Thyroid gland (tissue), 4 donors: ENCODE data around the gene PLCB4. TPM values are rescaled to one million over a fixed set of nuclear protein-coding genes. Genes with fewer than 3 reads are reported as not detected.

Source experiments
- DNase-seq, 2 donors: peaks; one replicate each; pipeline ENCODE4 v3.0.0-alpha.2; 2019
- H3K27ac ChIP-seq, 3 donors: fragments of 200-600 bp; sonication (generic); 1 replicate in 2 of 3; 2 replicates in 1 of 3; pipeline ENCODE4 v1.5.1; 2016 to 2019; ENCODE audit warnings: mild to moderate bottlenecking in 1 of 3, moderate library complexity in 1 of 3
- H3K27me3 ChIP-seq: fragments of 200-600 bp; sonication (generic); one replicate; pipeline ENCODE4 v1.5.1; 2019
- H3K36me3 ChIP-seq, 2 donors: fragments of 200-600 bp; sonication (generic); one replicate each; pipeline ENCODE4 v1.5.1; 2016 to 2019
- H3K4me1 ChIP-seq, 2 donors: fragments of 200-600 bp; sonication (generic); one replicate each; pipeline ENCODE4 v1.5.1; 2017 to 2019
- H3K4me3 ChIP-seq, 3 donors: fragments of 200-600 bp; sonication (generic); replicated peaks in 1 of 3; 1 replicate in 2 of 3; 2 replicates in 1 of 3; pipeline ENCODE4 v1.5.1; 2016; ENCODE audit warnings: mild to moderate bottlenecking in 1 of 3
- H3K9me3 ChIP-seq: fragments of 200-600 bp; sonication (generic); one replicate; pipeline ENCODE4 v1.5.1; 2017
- POLR2A ChIP-seq, 2 donors: fragments of 450-650 bp; IDR thresholded peaks; one replicate each; pipeline ENCODE4 v1.6.1; 2017; ENCODE audit warnings: antibody characterized with exemption in 2 of 2, mild to moderate bottlenecking in 2 of 2, moderate library complexity in 1 of 2
- WGBS, 2 donors: methylation state at CpG; one replicate each; pipeline ENCODE4 v1.1.5; 2017; 5-methylcytosine and 5-hydroxymethylcytosine counted together
- intact Hi-C: fragments of 100-400 bp; cut with DNase I; formaldehyde crosslinking; loops from one replicate; pipeline ENCODE4 v1.15.1; 2023
- total RNA-seq, 4 donors: library from RNA; depleted of rRNA; stranded (reverse); fragments of >200 nt; gene quantifications; one replicate each; pipeline ENCODE4 v1.2.3, GENCODE V29; 2016
- TF ChIP-seq, protein P1 (sequence below), 6 experiments: fragments of 200-600 bp in 3 of 6; fragments of 450-650 bp in 3 of 6; sonication (generic) in 3 of 6; IDR thresholded peaks; one replicate each; pipeline ENCODE4 v1.5.1; 2016 to 2019; ENCODE audit warnings: antibody characterized with exemption in 6 of 6, mild to moderate bottlenecking in 2 of 6, inconsistent platforms in 1 of 6, moderate library complexity in 1 of 6

PLCB4 gene
- total RNA-seq, 4 donors from 2014 or later: 50.9 to 77.9 (median 67.9) TPM

DNA sequence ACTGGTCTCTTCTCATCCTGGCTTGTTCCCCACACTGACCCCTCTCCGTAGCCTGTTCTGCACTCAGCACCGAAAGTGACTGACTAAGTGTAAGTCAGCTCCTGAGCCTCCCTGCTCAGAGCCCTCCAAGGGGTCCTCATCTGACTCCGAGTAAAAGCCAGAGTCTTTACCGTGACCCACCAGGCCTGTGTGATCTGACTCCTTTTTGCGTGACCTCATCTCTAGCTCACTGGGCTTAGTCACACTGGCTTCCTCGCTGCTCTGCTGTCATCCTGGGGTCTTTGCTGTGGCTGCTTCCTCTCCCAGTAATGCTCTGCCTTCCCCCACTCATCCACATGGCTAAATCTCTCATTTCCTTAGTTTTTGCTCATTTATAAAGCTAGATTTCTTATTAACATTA is 116.6 kb downstream of the PLCB4 start:
- WGBS, 2 donors: 93 to 95% methylated on average over 6 of the region's 6 CpGs
- Histone ChIP-seq H3K36me3 (no peaks in the 10 kb centered on the region), H3K4me1 (peaks cover 0 to 6% of the 10 kb centered on the region in 2 donors), H3K9me3 (no peaks in the 10 kb centered on the region), H3K27me3 (no peaks in the 10 kb centered on the region), H3K27ac (no peak overlapping the region), H3K4me3 (no peak overlapping the region)
- intact Hi-C loops: no loop called here
- TF ChIP-seq, protein P1, sequence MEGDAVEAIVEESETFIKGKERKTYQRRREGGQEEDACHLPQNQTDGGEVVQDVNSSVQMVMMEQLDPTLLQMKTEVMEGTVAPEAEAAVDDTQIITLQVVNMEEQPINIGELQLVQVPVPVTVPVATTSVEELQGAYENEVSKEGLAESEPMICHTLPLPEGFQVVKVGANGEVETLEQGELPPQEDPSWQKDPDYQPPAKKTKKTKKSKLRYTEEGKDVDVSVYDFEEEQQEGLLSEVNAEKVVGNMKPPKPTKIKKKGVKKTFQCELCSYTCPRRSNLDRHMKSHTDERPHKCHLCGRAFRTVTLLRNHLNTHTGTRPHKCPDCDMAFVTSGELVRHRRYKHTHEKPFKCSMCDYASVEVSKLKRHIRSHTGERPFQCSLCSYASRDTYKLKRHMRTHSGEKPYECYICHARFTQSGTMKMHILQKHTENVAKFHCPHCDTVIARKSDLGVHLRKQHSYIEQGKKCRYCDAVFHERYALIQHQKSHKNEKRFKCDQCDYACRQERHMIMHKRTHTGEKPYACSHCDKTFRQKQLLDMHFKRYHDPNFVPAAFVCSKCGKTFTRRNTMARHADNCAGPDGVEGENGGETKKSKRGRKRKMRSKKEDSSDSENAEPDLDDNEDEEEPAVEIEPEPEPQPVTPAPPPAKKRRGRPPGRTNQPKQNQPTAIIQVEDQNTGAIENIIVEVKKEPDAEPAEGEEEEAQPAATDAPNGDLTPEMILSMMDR (IDR thresholded peaks at IDR 0.05): no peak
- no peak for TF ChIP-seq POLR2A (IDR thresholded peaks at IDR 0.05)
- DNase-seq: no peak

DNA sequence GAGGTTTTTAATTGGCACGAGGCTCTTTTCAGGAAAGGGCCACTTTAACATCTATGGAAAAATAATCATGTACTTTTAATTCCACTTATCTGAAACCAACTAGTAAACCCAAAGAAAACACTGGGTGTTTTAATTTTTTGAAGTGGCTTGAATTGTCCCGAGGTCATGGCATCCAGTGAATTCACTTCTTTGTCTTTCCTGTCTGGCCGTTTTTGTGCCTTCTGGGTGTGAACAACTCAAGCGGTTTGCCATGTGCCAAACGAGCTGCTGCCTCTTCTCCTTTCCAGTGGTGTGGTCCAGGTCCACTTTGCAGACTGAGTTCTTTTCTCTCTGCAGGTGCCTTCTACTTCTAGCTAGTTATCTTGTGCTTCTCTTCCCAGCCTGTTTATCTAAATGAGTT is 117.5 kb downstream of the PLCB4 start:
- no peak overlapping the region for H3K4me3 ChIP-seq
- H3K4me1 ChIP-seq: peaks cover 0 to 6% of the 10 kb centered on the region in 2 donors
- H3K27me3 ChIP-seq: no peaks in the 10 kb centered on the region
- TF ChIP-seq, protein P1 (IDR thresholded peaks at IDR 0.05): no peak
- no peak for TF ChIP-seq POLR2A (IDR thresholded peaks at IDR 0.05)
- DNase-seq: peak in 1 of 2 donors; percentile 9
- WGBS, 2 donors: 22 to 31% methylated on average over 5 of the region's 5 CpGs
- H3K36me3 ChIP-seq: no peaks in the 10 kb centered on the region
- intact Hi-C loops: no loop called here
- no peak overlapping the region for H3K27ac ChIP-seq
- no peaks in the 10 kb centered on the region for H3K9me3 ChIP-seq

DNA sequence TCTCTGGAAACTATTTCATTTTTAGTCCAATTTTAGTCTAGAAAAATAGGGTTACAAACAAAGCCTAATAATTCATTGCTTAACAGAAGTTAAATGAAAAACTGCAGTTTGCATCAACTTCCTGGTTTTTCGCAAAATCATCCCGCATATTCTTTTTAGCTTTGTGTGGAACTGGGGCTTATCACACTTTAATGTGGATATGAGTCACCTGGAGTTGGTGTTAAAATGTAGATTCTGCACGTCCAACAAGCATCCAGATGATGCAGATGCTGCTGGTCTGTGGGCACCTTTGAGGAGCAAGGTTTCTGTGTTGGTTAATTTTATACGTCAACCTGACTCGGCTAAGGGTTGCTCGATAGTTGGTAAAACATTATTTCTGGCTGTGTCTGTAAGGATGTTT is 126.1 kb downstream of the PLCB4 start:
- Histone ChIP-seq H3K27me3 (no peaks in the 10 kb centered on the region), H3K27ac (no peak overlapping the region), H3K36me3 (no peaks in the 10 kb centered on the region), H3K4me1 (peaks cover 0 to 10% of the 10 kb centered on the region in 2 donors), H3K4me3 (no peak overlapping the region), H3K9me3 (no peaks in the 10 kb centered on the region)
- TF ChIP-seq, protein P1 (IDR thresholded peaks at IDR 0.05): no peak
- TF ChIP-seq POLR2A (IDR thresholded peaks at IDR 0.05): no peak
- 94 to 96% methylated on average over 6 of the region's 6 CpGs for WGBS, 2 donors
- intact Hi-C loops: no loop called here
- DNase-seq: no peak

DNA sequence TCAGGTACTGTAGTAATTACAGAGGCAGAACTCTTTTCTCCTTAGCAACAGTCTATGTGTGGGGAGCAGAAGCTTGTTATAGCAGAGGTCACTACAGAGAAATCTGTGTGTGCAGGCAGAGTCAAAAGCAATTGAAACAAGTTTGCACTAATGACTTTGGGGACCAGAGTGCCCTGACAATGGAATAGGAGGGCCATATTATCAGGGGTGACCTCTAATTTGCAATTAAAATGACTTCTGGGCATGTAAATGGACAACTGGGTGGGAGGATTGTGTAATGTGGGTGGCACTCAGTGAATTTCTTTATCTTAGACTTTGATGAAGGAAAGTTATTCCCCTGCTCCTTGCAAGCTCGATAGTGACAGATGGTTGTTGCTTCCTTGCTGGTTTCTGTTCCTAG is 127.2 kb downstream of the PLCB4 start:
- no peak for DNase-seq
- WGBS, 2 donors: 52 to 57% methylated on average over 1 of the region's 1 CpG
- H3K36me3 ChIP-seq: no peaks in the 10 kb centered on the region
- no peak overlapping the region for H3K27ac ChIP-seq
- H3K9me3 ChIP-seq: no peaks in the 10 kb centered on the region
- intact Hi-C loops: no loop called here
- H3K4me1 ChIP-seq: peaks cover 0 to 16% of the 10 kb centered on the region in 2 donors
- TF ChIP-seq, protein P1 (IDR thresholded peaks at IDR 0.05): no peak
- no peak for TF ChIP-seq POLR2A (IDR thresholded peaks at IDR 0.05)
- H3K4me3 ChIP-seq: no peak overlapping the region
- no peaks in the 10 kb centered on the region for H3K27me3 ChIP-seq

DNA sequence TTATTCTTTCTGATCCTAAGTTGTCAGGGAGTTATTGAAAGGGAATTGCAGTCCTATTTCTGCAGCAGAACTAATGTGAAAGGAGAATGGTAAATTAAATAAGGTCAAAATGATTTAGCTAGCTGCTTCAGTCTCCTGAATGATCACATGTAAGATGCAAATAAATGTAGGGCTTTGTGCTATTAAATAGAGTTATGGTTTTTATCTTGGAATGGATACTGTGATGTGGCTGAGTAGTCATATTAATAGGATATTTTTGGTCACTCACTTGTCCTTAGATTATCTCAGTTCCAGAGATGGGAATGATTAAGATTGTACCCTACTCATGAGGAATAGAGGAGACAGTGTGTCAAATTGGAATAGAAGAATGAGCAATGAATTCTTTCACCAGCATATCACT is 129.6 kb downstream of the PLCB4 start:
- TF ChIP-seq, protein P1 (IDR thresholded peaks at IDR 0.05): no peak
- TF ChIP-seq POLR2A (IDR thresholded peaks at IDR 0.05): no peak
- intact Hi-C loops: no loop called here
- Histone ChIP-seq H3K27ac (no peak overlapping the region), H3K9me3 (no peaks in the 10 kb centered on the region), H3K4me3 (no peak overlapping the region), H3K36me3 (no peaks in the 10 kb centered on the region), H3K27me3 (no peaks in the 10 kb centered on the region), H3K4me1 (peaks cover 5 to 16% of the 10 kb centered on the region in 2 donors)
- no peak for DNase-seq
